RPMI8226 (cell line): Measurements from ENCODE around the gene MTMR3.
"Not testable (repeated sequence)": the region's sequence is repeated elsewhere in the genome, so short reads cannot be mapped to it uniquely, and the experiment has no call there.

Experiments
- DNase-seq: peaks from one replicate; pipeline ENCODE4 v3.0.0-alpha.2; 2015

Gene MTMR3

GRCh38 chr22:30061094-30061493 is 178.1 kb downstream of the MTMR3 start:
- not testable (repeated sequence) for DNase-seq

- DNase-seq, result no peak
These were observed 179.3 kb downstream of the MTMR3 start for GRCh38 chr22:30062259-30062658.

- no peak for DNase-seq
These were observed 180.0 kb downstream of the MTMR3 start for GRCh38 chr22:30062950-30063349.

- DNase-seq, result no peak
These were observed 181.2 kb downstream of the MTMR3 start for GRCh38 chr22:30064172-30064571.

GRCh38 chr22:30073743-30074142 is 190.8 kb downstream of the MTMR3 start:
- DNase-seq, result no peak

GRCh38 chr22:30074147-30074546 is 191.2 kb downstream of the MTMR3 start:
- DNase-seq, result no peak

- no peak for DNase-seq
These were observed 192.0 kb downstream of the MTMR3 start for GRCh38 chr22:30074994-30075393.

- no peak for DNase-seq
These were observed 194.4 kb downstream of the MTMR3 start for GRCh38 chr22:30077279-30077880.

GRCh38 chr22:30078320-30079311 is 195.6 kb downstream of the MTMR3 start:
- DNase-seq, result peak; percentile 39

- DNase-seq, result no peak
These were observed 197.1 kb downstream of the MTMR3 start, which contains the start of gene HORMAD2 for GRCh38 chr22:30079952-30080533. Gene HORMAD2, plus strand, starts transcription at chr22:30080464. Its CDS starts 13,489 bp downstream, at chr22:30093953.
